HepG2 (cell line): ENCODE results near the gene SOX12. TPM values are rescaled to one million over a fixed set of nuclear protein-coding genes. Genes with fewer than 3 reads are reported as not detected.
A peak's percentile ranks its signal among the peaks of the same experiment; 100 is the strongest.

Experiments
- ATF2 ChIP-seq: sonication (generic); formaldehyde crosslinking; IDR thresholded peaks from 2 replicates; pipeline ENCODE4 v1.4.0; 2020; ENCODE audit warnings: missing genetic modification reagents
- BATF2 ChIP-seq: sonication (generic); formaldehyde crosslinking; IDR thresholded peaks from 2 replicates; pipeline ENCODE4 v1.8.0; 2022; ENCODE audit warnings: mild to moderate bottlenecking, missing genetic modification reagents, moderate library complexity
- CHD4 ChIP-seq: fragments of 200-600 bp; sonication (generic); IDR thresholded peaks from 2 replicates; pipeline ENCODE4 v1.7.0; 2017; ENCODE audit warnings: mild to moderate bottlenecking, low read length, borderline replicate concordance
- E2F2 ChIP-seq: sonication (generic); formaldehyde crosslinking; IDR thresholded peaks from 2 replicates; pipeline ENCODE4 v1.4.0; 2020; ENCODE audit warnings: missing genetic modification reagents, borderline replicate concordance
- ESRRA ChIP-seq: sonication (generic); formaldehyde crosslinking; IDR thresholded peaks from 2 replicates; pipeline ENCODE4 v1.5.1; 2020; ENCODE audit warnings: mild to moderate bottlenecking, low read depth, missing genetic modification reagents
- JARID2 ChIP-seq: sonication (generic); formaldehyde crosslinking; IDR thresholded peaks from 2 replicates; pipeline ENCODE4 v1.8.1; 2023; ENCODE audit warnings: missing genetic modification reagents, inconsistent platforms; ENCODE audit not compliant: insufficient replicate concordance
- MXI1 ChIP-seq: IDR thresholded peaks from 3 replicates; pipeline ENCODE4 v1.6.1; 2012; ENCODE audit warnings: low read depth, low read length, inconsistent platforms, borderline replicate concordance
- NAIF1 ChIP-seq: sonication (generic); formaldehyde crosslinking; IDR thresholded peaks from 2 replicates; pipeline ENCODE4 v1.5.0; 2020; ENCODE audit warnings: mild to moderate bottlenecking, missing genetic modification reagents, borderline replicate concordance
- NR2F1 ChIP-seq, 2 experiments: fragments of 450-650 bp in 1 of 2; formaldehyde crosslinking in 1 of 2; IDR thresholded peaks; 2 replicates each; pipeline versions ENCODE4 v1.5.0 to v1.6.1; 2016 to 2020; ENCODE audit warnings: mild to moderate bottlenecking in 1 of 2, missing compliant biosample characterization in 1 of 2, missing genetic modification reagents in 1 of 2, moderate library complexity in 1 of 2
- PHF20 ChIP-seq: sonication (generic); formaldehyde crosslinking; IDR thresholded peaks from 2 replicates; pipeline ENCODE4 v1.5.0; 2020; ENCODE audit warnings: mild to moderate bottlenecking, missing genetic modification reagents
- STAG1 ChIP-seq: sonication (generic); formaldehyde crosslinking; IDR thresholded peaks from 2 replicates; pipeline ENCODE4 v1.4.0; 2020; ENCODE audit warnings: missing genetic modification reagents
- ZBTB4 ChIP-seq: sonication (generic); formaldehyde crosslinking; IDR thresholded peaks from 2 replicates; pipeline ENCODE4 v1.4.0; 2020; ENCODE audit warnings: missing genetic modification reagents, mild to moderate bottlenecking, borderline replicate concordance
- ZBTB8A ChIP-seq: sonication (generic); formaldehyde crosslinking; IDR thresholded peaks from 2 replicates; pipeline ENCODE4 v1.4.0; 2020; ENCODE audit warnings: mild to moderate bottlenecking, low read depth, missing genetic modification reagents, borderline replicate concordance
- ZFP36L1 ChIP-seq: sonication (generic); formaldehyde crosslinking; IDR thresholded peaks from 2 replicates; pipeline ENCODE4 v1.8.0; 2022; ENCODE audit warnings: mild to moderate bottlenecking, missing genetic modification reagents, moderate library complexity
- ZMYM3 ChIP-seq: sonication (generic); formaldehyde crosslinking; IDR thresholded peaks from 2 replicates; pipeline ENCODE4 v1.5.1; 2020; ENCODE audit warnings: mild to moderate bottlenecking, missing genetic modification reagents
- ZNF331 ChIP-seq: sonication (generic); formaldehyde crosslinking; IDR thresholded peaks from 2 replicates; pipeline ENCODE4 v1.4.0; 2020; ENCODE audit warnings: missing genetic modification reagents
- ZNF333 ChIP-seq: sonication (generic); formaldehyde crosslinking; IDR thresholded peaks from 2 replicates; pipeline ENCODE4 v1.4.0; 2020; ENCODE audit warnings: mild to moderate bottlenecking, missing genetic modification reagents, borderline replicate concordance
- ZNF335 ChIP-seq: sonication (generic); formaldehyde crosslinking; IDR thresholded peaks from 2 replicates; pipeline ENCODE4 v1.4.0; 2020; ENCODE audit warnings: missing genetic modification reagents
- ZNF7 ChIP-seq: IDR thresholded peaks from 2 replicates; pipeline ENCODE4 v1.6.1; 2016; ENCODE audit warnings: missing biosample characterization, missing genetic modification reagents
- ZNF878 ChIP-seq: sonication (generic); formaldehyde crosslinking; IDR thresholded peaks from 2 replicates; pipeline ENCODE4 v1.8.1; 2023; ENCODE audit warnings: mild to moderate bottlenecking, missing genetic modification reagents, moderate library complexity
- ZSCAN5A ChIP-seq: sonication (generic); formaldehyde crosslinking; IDR thresholded peaks from 2 replicates; pipeline ENCODE4 v1.8.0; 2022; ENCODE audit warnings: mild to moderate bottlenecking, missing genetic modification reagents, borderline replicate concordance
- polyA plus RNA-seq, 8 experiments: library from polyadenylated mRNA; depleted of rRNA in 3 of 8; stranded (reverse) in 7 of 8; unstranded in 1 of 8; fragments of >200 nt; fragmentation: Illumina TruSeq in 4 of 8; extraction: Trizol in 4 of 8; gene quantifications; 2 replicates each; pipeline versions ENCODE4 v1.2.1 to v1.2.3, GENCODE V29; 2011 to 2016; ENCODE audit warnings: low read depth in 4 of 8, missing spikeins in 1 of 8, mixed read lengths in 1 of 8; ENCODE audit not compliant: insufficient read depth in 1 of 8
- total RNA-seq, 5 experiments: library from RNA; depleted of rRNA; stranded (reverse); fragments of >200 nt; fragmentation: Illumina TruSeq; extraction: Trizol; gene quantifications; 2 replicates each; pipeline ENCODE4 v1.2.3, GENCODE V29; 2016; ENCODE audit warnings: low read depth in 1 of 5

SOX12 gene
- total and polyA plus RNA-seq, 2 of the 13 experiments (the other 11 are each of a cell fraction or from before 2014, with no cell fraction given): 10.0 to 18.7 TPM

- no peak for TF ChIP-seq ZBTB4 (CRISPR knock-in tag)
- peak; percentile 33; the same call in 1 of the 2 replicates for TF ChIP-seq NAIF1
- TF ChIP-seq ZFP36L1: no peak
- no peak for TF ChIP-seq ATF2 (CRISPR knock-in tag)
- no peak for TF ChIP-seq ZNF335 (CRISPR knock-in tag)
- no peak for TF ChIP-seq CHD4
- no peak; the same call in 1 of the 2 replicates for TF ChIP-seq BATF2
- no peak for TF ChIP-seq ZNF7 (CRISPR knock-in tag)
- peak; percentile 40; the same call in 2 of the 3 replicates for TF ChIP-seq MXI1
- TF ChIP-seq STAG1 (CRISPR knock-in tag): no peak
- peak; percentile 15 for TF ChIP-seq PHF20 (CRISPR knock-in tag)
- no peak for TF ChIP-seq E2F2 (CRISPR knock-in tag)
- TF ChIP-seq JARID2 (CRISPR knock-in tag): no peak
- TF ChIP-seq ZBTB8A (CRISPR knock-in tag): no peak
- TF ChIP-seq ESRRA (CRISPR knock-in tag): peak; percentile 5; the same call in 1 of the 2 replicates
- no peak for TF ChIP-seq NR2F1 (CRISPR knock-in tag; IDR thresholded peaks at IDR 0.05)
- TF ChIP-seq ZNF333 (CRISPR knock-in tag): 0 out of 2 replicates have a peak, but pooled peaks have one; percentile 34
- TF ChIP-seq ZMYM3 (CRISPR knock-in tag): no peak; the same call in 1 of the 2 replicates
- no peak for TF ChIP-seq ZNF878 (CRISPR knock-in tag)
- TF ChIP-seq ZNF331: no peak; the same call in none of the 2 replicates
- no peak for TF ChIP-seq ZSCAN5A (CRISPR knock-in tag)
Measured at GRCh38 chr20:325889-326644, 715 bp downstream of the SOX12 start (continued).
